Mucosa of stomach (tissue), 1 donor: ENCODE results near the gene ETV5.

Experiments
- H3K27me3 ChIP-seq: one replicate; pipeline ENCODE4 v1.7.0; 2013; ENCODE audit warnings: mild to moderate bottlenecking, low read length; ENCODE audit not compliant: control insufficient read depth, insufficient read depth
- H3K36me3 ChIP-seq: one replicate; pipeline ENCODE4 v1.7.0; 2013; ENCODE audit warnings: low read length; ENCODE audit not compliant: control insufficient read depth, insufficient read depth
- H3K4me1 ChIP-seq: one replicate; pipeline ENCODE4 v1.7.0; 2013; ENCODE audit warnings: mild to moderate bottlenecking, low read length; ENCODE audit not compliant: control insufficient read depth, insufficient read depth
- H3K4me3 ChIP-seq: one replicate; pipeline ENCODE4 v1.7.0; 2013; ENCODE audit warnings: low read length
- H3K9ac ChIP-seq: one replicate; pipeline ENCODE4 v1.7.0; 2013; ENCODE audit warnings: mild to moderate bottlenecking, low read length, moderate library complexity
- H3K9me3 ChIP-seq: one replicate; pipeline ENCODE4 v1.7.0; 2013; ENCODE audit warnings: mild to moderate bottlenecking, low read length, moderate library complexity; ENCODE audit not compliant: control insufficient read depth
- donor health status: Pancreatic carcinoma.

ETV5 gene

DNA sequence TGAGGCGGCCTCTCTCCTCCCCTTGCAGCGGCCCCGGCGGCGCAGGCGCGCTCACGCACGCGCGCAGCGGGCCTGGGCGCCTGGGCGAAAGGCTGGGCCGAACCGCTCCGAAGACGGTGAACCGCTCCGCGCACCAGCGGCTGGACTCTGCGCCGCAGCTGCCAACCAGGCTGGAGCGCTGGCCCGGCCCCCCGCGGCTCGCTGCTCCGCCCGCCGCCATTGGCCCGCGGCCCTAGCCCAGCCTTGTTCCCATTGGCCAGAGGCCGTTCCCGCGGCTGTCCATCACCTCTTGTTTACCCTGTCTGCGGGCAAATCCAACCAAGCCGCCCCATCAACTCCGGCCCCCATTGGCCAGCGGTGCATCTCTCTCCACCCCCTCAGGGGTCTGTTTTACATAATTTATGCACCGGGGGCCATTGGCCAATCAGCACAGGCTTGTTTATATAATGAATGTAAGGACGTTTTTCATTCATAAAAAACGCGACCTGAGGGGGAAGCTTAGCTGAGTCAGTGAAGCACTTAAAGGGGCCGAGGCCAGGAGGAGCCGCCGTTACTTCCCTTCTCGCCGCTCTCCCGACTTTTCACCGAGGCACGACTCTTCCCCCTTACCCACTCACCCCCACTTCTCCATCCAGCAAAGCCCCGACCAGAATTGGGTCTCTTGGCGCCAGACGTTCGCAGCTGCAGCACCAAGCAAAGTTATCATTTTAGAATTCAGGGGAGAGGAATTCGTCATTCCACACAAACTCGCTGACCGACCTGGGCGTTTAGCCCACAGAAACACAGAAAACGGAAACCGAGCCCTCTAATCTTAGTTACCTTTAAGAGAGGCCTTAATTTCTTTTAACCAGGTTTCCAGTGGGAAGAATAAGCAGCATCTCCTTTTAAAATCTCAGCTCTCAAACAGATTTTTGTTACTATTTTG is at the start of gene ETV5:
Gene ETV5 (minus strand): TSS at position 149 of the 925 bp plus-strand sequence. CDS start 3,221 bp downstream, outside the sequence.
- Histone ChIP-seq H3K27me3 (peaks cover 12% of the 10 kb centered on the region), H3K4me3 (peak within 1 kb of the TSS; percentile 39), H3K4me1 (peaks cover 16% of the 10 kb centered on the region)

DNA sequence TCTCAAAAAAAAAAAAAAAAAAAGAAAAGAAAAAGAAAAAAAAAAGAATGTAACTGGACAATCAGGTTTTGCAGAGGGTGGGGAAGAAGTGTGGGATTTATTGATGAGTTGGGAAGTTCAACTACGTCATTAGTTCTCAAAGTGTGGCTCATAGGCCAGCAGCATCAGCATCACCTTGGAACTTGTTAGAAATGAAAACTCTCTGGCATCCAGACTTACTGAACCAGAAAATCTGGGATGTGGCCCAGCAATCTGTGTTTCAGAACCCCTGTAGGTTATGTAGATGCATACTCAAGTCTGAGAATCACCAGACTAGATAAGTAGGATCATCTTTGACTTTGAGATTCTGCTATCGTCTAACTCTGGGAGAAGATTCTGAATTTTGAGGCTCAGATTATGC is 45.8 kb upstream of the ETV5 start:
- H3K9ac ChIP-seq: no peak overlapping the region
- no peaks in the 10 kb centered on the region for H3K4me1 ChIP-seq
- no peaks in the 10 kb centered on the region for H3K27me3 ChIP-seq
- no peaks in the 10 kb centered on the region for H3K9me3 ChIP-seq
- no peaks in the 10 kb centered on the region for H3K36me3 ChIP-seq
- H3K4me3 ChIP-seq: no peak overlapping the region

More for the DNA sequence above, at the start of gene ETV5:
- Histone ChIP-seq H3K36me3 (no peaks in the 10 kb centered on the region), H3K9ac (peak within 1 kb of the TSS; percentile 66), H3K9me3 (no peaks in the 10 kb centered on the region)

DNA sequence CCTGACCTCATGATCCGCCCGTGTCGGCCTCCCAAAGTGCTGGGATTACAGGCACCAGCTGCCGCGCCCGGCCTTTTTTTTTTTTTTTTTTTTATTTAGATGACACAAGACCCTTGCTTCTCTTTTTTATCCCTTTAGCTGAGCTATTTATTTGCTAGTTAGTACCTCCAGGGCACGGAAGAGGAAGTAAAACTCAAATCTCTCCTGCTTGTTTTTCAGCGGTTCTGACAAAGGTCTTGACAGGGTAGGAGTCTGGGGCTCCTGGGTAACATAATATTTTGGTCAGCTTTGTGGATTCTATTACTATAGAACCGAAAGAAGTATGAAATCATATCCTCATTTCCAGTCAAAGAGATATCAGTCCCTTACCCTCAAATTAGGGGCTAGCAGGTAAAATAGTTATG is 44.0 kb upstream of the ETV5 start:
- no peaks in the 10 kb centered on the region for H3K4me1 ChIP-seq
- no peak overlapping the region for H3K4me3 ChIP-seq
- H3K27me3 ChIP-seq: no peaks in the 10 kb centered on the region
- H3K9ac ChIP-seq: no peak overlapping the region
- no peaks in the 10 kb centered on the region for H3K9me3 ChIP-seq
- no peaks in the 10 kb centered on the region for H3K36me3 ChIP-seq

DNA sequence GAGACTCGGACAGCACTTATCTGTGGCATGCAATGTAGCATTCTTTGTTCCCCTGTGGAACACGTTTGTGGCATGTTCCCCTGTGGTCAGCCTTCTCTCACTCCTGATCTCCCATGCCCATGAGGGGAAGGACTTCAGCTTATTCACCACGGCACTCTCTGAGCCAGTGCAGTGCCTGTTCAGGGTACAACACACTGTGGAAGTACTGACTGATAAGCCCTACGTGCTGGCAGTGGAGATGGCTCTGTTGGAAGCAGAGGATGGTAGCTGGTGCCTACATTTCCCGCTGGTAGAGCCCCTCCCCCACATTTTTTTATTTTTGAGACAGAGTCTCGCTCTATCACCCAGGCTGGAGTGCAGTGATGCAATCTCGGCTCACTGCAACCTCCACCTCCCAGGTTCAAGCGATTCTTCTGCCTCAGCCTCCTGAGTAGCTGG is 43.5 kb upstream of the ETV5 start:
- H3K36me3 ChIP-seq: no peaks in the 10 kb centered on the region
- no peaks in the 10 kb centered on the region for H3K27me3 ChIP-seq
- no peak overlapping the region for H3K4me3 ChIP-seq
- no peaks in the 10 kb centered on the region for H3K9me3 ChIP-seq
- H3K9ac ChIP-seq: no peak overlapping the region
- H3K4me1 ChIP-seq: no peaks in the 10 kb centered on the region

DNA sequence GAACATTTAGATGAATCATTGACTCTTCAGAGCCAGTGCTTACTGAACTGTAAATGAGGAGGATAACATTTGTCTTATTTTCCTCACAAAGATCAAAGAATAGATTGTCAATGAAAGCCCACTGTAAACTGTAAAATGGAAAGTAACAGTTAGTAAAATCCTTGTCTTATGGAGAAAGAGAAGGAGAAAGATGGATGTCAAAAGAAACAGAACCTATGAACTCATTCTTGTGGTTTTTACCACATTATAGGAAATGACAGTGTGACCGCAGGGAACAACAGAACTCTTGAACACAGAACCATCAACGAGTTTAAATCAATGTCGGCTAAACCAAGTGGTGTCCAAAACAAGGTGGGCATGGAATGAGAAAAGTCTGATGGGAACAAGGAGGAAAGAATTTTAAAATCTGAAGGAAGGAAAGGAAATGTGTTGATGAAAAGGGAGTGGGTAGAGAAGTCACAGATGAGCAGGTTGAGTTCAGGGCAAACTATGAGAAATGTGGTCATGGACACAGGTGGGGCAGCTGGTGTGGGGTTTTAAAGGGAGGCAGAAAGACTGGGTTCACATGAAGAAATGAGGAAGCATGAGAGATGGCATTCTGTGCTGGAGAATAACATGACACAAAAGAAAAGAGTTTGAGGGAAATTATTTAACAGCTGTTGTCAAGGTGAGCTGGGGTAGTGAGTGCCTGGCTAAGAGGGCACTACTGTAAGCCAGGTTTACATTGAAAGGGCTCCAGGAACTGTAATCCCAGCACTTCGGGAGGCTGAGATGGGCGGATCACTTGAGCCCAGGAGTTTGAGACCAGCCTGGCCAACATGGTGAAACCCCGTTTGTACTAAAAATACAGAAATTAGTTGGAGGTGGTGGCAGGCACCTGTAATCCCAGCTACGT is 42.4 kb upstream of the ETV5 start:
- H3K9ac ChIP-seq: no peak overlapping the region
- H3K4me3 ChIP-seq: no peak overlapping the region
- no peaks in the 10 kb centered on the region for H3K36me3 ChIP-seq
- H3K27me3 ChIP-seq: no peaks in the 10 kb centered on the region
- H3K4me1 ChIP-seq: no peaks in the 10 kb centered on the region
- no peaks in the 10 kb centered on the region for H3K9me3 ChIP-seq

DNA sequence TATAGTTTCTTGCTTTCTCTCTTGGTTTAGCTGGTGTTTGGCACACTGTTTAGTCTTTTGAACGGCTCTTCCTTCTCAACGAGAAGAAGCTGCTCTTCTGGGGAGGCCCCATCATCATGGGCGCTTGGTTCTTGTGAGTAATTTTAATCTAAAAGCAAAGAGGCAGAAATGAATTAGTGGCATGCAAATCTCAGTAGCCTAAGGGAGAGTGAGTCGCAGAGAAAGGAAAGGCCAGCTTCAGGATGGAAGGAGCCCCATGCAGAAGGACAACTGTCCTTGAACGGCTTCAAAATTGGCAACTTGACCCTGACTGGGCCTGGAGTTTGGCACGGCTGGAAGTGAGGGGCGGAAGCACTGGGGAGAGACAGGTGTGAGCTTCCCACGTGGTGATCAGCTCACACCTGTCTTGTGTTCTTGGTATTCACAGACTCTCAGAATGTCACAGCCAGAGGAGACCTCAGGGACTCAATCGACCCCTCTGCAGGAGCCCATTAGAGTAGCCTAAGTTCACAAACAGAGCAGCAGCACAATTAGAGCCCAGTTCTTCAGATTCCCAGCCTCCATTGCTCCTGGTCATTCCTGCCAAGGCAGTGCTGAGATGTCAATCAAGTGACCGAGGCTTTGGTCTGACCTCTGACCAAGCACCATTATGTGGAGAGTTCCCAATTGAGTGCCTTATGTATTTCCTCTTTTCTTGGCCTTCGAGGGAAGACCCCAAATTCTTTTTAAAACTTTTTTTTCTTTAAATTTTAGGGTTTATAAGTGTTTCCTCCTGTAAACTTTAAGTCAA is 41.3 kb upstream of the ETV5 start:
- Histone ChIP-seq H3K9me3 (no peaks in the 10 kb centered on the region), H3K4me1 (no peaks in the 10 kb centered on the region), H3K36me3 (no peaks in the 10 kb centered on the region), H3K27me3 (no peaks in the 10 kb centered on the region), H3K4me3 (no peak overlapping the region), H3K9ac (no peak overlapping the region)

DNA sequence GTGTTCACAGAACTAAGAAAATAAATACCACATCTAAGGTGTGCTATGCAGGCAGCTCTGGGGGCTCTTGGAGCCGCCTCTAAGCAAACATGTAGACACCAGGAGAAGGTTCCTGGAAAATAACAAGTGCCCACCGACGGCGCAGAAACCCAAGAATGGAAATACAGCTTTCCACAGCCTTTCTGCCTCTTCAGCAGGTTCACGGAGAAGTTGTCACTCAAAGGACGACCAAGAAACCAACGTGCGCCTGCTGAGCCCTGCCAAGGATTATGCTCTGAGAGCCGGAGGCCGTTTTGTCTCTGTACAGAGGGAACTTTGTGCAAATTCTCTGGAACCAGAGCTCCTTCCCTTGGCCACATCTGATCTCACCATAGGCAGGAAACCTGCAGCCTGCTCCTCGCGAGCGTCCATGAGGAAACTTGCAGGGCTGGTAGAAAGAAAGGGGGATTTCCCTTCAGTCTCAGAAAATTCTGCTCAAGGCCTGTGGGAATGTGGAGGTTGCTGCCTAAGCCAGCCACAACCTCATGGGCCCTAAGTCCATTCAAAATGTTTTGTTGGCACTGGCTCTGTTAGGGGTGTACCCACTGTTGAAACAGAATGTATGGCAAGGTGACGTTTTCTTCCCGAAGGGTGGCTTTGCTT is 40.6 kb upstream of the ETV5 start:
- no peaks in the 10 kb centered on the region for H3K4me1 ChIP-seq
- H3K9me3 ChIP-seq: no peaks in the 10 kb centered on the region
- no peak overlapping the region for H3K9ac ChIP-seq
- no peaks in the 10 kb centered on the region for H3K27me3 ChIP-seq
- no peaks in the 10 kb centered on the region for H3K36me3 ChIP-seq
- H3K4me3 ChIP-seq: no peak overlapping the region

DNA sequence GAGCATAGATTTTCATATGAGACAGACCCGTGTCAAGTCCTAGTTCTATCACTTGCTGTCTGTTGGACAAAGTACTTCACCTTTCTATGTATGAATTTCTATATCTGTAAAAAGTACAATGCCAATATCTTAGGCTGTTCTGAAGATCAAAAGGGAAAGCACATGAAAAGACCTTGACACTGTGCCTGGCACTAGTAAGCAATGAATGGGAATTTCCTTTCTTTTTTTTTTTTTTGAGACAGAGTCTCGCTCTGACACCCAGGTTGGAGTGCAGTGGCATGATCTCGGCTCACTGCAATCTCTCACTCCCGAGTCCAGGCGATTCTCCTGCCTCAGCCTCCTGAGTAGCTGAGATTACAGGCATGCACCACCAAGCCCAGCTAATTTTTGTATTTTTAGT is 35.4 kb upstream of the ETV5 start:
- Histone ChIP-seq H3K27me3 (no peaks in the 10 kb centered on the region), H3K4me3 (no peak overlapping the region), H3K9ac (no peak overlapping the region), H3K9me3 (no peaks in the 10 kb centered on the region), H3K4me1 (no peaks in the 10 kb centered on the region), H3K36me3 (no peaks in the 10 kb centered on the region)

DNA sequence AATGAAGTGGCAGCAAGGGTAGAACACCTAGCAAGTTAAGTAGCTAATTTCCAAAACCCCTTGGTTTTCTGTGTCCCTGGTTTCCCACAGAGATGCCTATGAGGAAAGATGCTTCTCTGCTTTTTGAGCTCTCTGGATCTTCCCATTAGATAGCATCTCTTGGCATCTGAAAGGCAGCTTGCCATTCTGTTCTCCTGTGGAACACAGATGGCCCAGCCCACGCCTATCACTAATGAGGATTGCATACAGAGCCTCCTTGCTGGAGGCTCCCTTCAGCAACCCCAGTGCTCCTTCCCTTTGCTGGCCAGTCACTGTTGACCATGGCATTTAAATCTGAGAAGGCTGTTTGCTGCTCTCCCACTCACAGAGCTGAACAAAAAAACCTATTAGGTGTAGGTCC is 34.4 kb upstream of the ETV5 start:
- H3K27me3 ChIP-seq: no peaks in the 10 kb centered on the region

DNA sequence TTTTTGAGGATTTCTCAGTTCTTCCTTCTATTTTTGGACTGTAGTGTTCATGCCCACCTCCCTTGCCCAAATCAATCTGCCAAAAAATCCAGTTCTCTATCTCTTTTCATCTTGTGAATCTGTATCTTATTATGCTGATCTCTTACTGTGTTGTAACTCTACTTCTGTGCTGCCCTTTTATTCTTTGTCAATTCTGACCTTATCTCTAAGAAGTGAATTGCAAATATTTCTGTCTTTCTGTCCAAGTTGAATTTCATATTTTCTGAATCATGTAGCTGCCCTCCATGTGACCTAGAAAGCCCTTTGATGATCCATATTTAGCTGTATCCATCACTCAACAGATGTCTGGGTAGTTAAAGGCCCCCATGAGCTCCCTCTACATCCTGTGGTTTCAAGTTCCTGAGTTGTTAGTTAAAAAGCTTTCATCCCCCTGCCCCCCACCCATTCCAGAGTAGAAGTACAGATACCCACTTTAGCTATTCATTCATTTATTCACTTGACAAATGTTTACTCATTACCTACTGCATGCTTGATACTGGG is 33.6 kb upstream of the ETV5 start:
- Histone ChIP-seq H3K9me3 (no peaks in the 10 kb centered on the region), H3K4me3 (no peak overlapping the region), H3K27me3 (no peaks in the 10 kb centered on the region), H3K9ac (no peak overlapping the region), H3K36me3 (no peaks in the 10 kb centered on the region), H3K4me1 (no peaks in the 10 kb centered on the region)

More for the DNA sequence above, 34.4 kb upstream of the ETV5 start:
- Histone ChIP-seq H3K36me3 (no peaks in the 10 kb centered on the region), H3K9ac (no peak overlapping the region), H3K4me1 (no peaks in the 10 kb centered on the region), H3K4me3 (no peak overlapping the region), H3K9me3 (no peaks in the 10 kb centered on the region)

DNA sequence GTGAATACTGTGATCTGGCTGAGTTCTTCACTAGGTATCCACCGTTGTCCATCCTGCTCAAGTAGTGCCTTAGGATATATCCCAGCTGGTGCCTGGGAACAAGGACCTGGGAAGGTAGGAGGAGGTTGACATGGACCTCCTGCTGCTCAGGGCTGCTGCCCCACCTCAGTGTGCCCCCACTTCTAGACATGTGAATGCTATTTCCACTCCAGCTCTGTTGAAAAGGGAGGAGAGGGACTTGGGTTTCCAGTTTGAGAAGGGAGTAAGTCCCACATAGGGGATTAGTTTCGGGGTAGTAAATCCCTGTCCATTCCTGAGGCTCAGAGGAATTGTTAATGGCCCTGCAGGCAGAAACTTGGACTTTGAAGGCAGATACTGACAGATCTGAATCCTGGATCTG is 32.9 kb upstream of the ETV5 start:
- Histone ChIP-seq H3K4me3 (no peak overlapping the region), H3K4me1 (no peaks in the 10 kb centered on the region)

More for the DNA sequence above, 32.9 kb upstream of the ETV5 start:
- Histone ChIP-seq H3K27me3 (no peaks in the 10 kb centered on the region), H3K9me3 (no peaks in the 10 kb centered on the region), H3K36me3 (no peaks in the 10 kb centered on the region), H3K9ac (no peak overlapping the region)
